ENCODE data around the gene DPH2.

The DPH2 gene

DNA sequence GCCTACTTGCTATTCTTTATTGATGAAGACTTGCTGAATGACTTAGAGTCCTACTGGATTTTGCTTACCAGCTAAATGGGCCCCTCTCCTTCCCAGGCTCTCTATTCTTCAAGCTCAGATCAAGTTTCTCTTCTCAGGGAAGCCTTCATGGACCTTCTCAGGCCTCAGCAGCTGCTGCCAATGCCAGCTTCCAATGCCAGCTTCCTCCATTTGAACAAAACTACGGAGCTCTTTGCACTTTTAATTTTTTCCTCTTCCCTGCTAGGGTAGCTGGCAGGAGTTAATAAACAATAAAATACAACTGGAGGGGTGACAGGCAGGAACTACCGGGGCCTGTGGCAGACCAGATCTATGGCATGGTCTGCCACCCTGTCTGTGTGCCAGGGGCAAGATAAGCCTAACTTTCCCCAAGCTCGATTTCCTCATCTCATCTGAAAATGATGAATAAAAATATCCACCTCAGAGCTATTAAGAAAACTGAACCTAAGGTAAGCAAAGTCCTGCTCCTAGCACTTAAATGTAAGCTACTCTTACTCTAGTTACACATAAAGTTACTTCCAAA is 24.1 kb upstream of the DPH2 start:
- no peak for DNase-seq

DNA sequence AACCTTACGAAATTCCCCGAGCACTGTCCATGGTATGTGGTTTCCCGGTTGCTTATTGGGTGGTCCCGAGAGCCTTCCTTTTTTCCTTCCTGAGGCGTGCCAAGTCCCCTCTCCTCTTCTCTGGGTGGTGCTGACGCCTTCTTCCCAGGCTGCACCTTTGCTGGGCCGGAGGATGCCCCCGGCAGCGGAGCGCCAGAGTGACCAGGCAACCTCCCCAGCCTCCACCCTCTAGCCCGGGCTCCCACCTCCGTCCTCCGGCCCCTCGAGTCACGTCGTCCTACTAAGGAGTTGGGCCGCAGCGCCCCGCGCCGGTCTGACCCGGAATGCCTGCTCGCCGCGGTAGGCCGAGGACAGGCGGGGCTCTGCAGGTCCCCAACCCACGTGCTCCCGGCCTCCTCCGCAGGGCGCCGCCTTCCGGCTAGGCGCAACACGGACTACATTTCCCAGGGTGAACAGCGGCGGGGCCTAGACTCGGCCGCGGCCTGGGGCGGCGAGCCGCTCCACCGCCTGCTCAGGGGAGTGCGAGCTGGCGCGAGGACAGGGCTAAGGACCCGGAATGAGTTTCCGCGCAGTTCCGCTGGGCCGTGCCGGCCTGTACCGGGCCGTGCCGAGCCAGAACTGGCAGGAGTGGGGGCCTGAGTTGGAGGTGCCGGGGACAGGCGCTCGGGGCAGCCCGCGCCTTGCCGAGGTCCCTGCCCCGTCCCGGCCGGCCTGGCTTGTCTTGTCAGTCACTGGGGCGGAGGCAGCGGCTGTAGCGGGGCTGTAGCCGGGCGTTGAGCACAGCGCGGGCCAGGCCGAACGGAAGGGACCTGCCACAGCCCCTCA is 23.4 kb upstream of the DPH2 start, which contains the start of gene IPO13:
Gene IPO13, plus strand, starts transcription at position 715 of the 825 bp plus-strand sequence. CDS start 651 bp downstream, outside the sequence.
- peak; percentile 96 for DNase-seq

DNA sequence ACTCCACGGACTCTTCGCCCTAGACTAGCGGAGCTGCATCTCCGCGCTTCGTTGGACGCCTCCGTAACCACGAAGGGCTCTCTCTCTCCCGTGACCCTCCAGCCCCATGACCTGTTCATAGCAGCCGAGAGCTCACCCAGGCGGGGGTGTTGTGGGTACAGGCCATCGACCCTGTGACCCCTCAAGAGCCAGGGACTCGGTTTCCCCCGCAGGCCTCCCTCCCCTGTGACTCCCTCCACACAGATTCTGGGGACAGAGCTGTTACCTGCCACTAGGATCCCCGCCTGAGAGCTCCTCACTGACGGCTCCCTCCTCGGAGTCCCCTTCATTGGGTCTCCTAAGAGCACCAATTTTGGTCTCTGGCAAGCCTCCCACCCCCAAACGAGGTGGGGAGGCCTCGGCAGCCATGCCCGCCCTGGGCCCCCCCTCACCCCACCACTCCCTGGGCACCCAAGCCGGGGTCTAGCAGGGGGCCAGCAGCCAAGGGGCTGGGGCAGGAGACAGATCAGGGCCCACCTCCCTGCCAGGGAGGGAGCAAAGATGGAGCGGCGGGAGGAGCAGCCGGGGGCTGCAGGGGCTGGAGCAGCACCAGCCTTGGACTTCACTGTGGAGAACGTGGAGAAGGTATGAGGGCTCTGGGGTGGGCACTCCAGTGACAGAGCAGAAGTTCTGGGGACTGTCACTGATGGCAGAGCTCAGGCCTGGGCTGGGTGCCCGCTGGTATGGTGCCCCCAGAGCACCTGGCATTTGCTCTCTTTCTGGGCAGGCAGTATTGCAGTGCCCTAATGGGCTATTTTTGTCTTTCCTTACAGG is 22.5 kb upstream of the DPH2 start:
- DNase-seq = no peak

DNA sequence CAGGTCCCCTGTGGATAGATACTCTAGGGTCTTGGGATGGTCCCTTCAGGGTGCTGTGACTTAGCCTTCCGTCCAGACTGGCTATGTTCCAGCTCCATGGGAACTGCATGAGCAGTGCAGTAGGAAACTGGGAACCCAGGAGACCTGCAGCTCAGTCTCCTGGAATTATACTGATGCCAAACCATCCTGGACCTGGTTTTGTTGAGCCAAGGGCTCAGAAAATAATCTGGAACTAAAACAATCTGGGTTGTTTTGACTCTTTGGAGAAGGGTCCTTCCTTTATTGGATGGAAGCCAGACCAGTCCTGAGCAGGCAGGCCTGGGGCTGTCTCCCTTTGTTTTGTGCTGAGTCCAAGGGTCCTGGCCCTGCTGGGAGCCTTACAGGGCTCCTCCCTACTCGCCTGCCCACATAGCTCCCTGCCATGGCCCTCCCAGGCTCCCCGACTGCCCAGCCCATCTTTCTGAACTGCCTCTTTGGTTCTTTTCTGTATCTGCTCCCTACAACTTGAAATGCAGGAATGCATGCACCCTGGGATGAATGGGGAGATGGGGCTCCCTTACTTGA is 21.9 kb upstream of the DPH2 start:
- no peak for DNase-seq

DNA sequence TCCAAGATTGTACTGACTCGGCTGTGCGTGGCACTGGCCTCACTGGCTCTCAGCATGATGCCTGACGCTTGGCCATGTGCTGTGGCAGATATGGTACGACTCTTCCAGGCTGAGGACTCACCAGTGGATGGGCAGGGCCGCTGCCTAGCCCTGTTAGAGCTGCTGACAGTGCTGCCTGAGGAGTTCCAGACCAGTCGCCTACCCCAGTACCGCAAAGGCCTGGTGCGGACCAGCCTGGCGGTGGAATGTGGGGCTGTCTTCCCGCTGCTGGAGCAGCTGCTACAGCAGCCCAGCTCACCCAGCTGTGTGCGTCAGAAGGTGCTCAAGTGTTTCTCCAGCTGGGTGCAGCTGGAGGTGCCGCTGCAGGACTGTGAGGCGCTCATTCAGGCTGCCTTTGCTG is 20.1 kb upstream of the DPH2 start:
- no peak for DNase-seq

DNA sequence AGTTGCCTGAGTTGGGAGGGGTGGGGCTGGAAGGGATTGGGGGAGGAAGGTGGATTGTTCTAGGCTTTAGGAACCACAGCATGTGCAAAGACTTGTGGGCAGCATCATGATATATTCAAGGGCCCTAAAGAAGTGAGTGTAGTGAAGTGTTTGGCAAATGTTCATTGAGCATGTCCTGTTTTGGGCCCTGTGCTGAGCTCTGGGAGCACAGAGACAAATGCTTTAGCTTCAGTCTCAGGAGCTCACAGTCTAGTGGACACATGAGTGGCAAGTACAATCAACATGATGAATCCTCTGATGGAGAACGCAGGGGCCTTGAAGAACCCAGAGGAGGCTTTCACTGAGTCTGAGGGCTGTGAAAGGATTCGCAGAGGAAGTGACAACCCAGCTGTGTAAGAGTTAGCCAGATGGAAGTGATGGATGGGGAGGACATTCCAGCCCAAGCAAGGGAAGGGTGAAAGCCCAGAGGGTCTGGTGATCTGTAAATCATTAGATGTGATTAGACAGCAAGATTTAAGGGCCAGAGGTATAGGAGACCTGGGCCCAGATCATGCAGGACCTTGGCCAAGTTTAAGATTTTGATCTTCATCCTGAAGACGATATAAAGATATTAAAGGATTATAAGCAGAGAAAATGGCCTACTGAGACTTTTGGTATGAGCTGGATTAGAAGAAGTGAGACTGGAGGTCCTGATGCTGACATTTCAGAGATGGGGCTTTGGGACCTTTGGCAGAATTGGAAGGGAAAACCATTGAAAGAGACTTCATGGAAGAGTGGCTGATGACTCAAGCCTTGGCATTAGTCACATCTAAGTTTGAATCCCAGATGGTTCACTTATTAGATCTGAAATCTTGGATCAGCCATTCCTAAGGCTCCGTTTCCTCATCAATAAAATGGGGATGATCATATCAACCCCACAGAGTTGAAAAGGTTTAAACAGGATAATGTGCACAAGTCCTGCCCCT is 18.5 kb upstream of the DPH2 start:
- DNase-seq = no peak

DNA sequence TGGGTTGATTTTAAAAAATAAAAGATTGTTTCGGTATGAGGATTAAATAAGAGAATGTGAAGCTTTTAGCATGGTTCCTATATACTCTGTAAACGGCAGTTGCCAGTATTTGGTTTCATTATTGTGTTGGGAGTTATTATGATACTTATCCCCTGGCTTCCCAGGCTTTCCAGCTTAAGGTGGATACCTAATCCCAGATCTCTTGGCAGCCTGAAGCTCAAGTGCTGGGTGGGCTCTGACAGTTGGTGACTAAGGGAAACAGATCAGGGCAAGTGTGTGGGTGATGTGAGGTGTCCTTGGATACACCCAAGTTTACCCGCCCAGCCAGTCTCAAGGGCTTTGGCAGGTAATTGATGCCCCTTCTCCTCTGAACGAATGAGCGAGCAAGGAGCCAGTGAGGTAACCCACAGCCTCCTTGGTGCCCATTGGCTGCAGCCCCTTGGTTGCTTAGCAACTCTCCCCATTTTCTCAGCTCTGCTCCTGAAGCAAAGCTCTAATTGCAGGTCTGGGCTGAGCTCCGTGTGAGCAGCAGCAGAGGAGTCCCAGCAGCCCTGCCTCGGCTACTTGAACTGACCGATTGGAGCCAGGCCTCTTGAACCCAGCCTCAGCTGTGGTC is 17.0 kb upstream of the DPH2 start:
- no peak for DNase-seq

DNA sequence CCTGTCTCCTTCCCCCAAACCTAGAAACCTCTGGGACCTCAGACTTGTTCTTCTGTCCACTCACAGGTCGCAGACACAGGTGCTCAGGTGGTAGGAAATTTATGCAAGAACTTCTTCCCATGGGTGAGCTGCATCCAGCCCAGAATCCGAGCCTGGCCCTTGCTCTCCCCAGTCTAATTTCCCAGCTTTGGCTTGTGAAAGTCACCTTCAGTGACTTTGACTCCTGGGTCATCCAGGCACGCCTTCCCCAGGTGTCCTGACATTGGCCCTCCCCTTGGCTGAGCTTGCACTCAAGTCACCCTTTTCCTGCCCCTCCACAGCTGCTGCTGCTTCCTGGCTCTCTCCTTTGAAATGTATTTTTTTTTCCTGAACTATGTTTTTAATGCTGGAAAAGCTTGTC is 16.4 kb upstream of the DPH2 start:
- DNase-seq = no peak

DNA sequence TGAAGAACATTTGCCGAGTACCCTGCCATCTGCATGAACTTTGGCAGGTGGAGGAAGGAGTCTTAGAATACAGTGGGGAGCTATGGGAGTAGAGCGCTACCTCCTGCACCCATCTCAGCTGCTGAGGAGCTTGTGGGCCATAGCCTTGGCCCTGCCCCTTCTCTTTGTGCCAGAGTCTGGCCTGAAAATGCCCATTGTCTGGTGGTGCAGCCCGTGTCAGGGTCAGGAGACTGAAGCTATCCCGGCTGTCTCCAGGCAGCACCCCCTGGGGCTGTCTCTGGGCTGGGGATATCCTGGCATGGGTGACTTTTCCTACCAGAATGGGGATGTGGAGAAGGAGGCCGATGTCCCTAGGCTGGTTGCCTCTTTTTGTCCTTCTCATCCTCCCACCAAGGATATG is 15.8 kb upstream of the DPH2 start:
- DNase-seq = no peak

DNA sequence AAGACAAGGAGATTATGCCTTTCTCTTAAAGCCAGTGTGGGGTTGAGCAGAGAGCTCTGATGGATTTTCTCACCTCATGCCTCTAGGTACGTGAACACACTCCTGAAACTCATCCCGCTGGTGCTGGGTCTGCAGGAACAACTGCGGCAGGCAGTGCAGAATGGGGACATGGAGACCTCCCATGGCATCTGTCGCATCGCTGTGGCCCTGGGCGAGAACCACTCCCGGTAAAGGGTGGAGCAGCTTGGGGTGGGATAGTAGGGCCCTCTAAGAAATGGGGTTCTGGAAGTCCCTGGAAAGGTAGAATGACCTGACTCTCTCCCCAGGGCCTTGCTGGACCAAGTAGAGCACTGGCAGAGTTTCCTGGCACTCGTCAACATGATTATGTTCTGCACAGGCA is 13.6 kb upstream of the DPH2 start:
- DNase-seq = no peak

DNA sequence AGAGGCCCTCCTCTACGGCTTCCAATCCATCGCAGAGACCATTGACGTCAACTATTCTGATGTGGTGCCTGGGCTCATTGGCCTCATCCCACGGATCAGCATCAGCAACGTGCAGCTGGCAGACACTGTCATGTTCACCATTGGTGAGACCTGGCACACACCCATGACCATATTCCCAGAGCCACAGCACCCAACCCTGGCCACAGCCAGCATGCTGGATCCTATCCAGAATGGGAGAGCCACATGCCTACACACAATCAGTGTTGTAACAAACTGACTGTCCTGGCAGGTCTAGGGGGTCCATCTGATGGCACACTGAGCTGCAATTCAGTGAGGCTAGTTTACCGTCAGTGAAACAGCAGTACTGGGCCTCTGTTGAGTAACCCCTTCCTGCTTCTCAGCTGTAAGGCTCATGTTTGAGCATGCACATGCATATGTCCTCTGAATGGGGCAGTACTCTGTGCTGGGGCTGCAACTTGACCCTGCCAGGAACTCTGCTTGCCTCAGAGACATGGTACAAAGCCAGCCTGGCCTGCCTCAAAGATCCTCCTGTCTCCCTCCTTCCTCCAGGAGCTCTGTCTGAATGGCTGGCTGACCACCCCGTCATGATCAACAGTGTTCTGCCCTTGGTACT is 12.3 kb upstream of the DPH2 start:
- no peak for DNase-seq

DNA sequence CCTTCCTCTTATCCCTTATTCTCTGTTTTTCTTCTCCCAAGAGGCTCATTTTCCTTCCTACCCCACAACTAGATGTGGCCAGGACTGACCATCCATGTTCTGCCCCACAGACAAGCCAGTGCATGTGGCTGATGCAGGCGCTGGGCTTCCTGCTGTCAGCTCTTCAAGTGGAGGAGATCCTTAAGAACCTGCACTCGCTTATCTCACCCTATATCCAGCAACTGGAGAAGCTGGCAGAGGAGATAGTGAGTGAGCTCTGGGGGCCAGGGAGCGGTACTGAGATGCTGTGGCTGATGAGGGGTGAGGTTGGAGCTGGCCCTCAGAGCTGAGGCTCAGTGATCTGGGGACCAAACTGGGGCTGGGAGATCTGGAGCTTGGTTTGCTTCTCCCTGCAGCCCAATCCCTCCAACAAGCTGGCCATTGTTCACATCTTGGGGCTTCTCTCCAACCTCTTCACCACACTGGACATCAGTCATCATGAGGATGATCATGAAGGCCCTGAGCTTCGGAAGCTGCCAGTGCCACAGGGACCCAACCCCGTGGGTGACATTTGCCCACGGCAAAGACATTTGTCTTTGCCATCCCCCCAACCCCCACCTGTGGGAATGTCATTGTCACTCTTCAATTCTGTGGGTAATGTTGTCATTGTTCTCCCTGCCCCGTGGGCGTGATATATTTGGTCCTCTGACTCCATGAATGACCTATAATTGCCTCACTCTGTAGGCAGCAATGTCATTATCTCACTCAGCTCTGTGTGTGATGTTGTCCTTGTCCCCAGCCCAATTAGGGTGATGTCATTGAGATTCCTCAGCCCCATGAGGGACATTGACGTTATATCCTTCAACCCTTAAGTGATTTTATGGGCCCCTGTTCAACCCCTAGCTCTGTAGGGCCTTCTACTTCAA is 11.2 kb upstream of the DPH2 start:
- DNase-seq = no peak

DNA sequence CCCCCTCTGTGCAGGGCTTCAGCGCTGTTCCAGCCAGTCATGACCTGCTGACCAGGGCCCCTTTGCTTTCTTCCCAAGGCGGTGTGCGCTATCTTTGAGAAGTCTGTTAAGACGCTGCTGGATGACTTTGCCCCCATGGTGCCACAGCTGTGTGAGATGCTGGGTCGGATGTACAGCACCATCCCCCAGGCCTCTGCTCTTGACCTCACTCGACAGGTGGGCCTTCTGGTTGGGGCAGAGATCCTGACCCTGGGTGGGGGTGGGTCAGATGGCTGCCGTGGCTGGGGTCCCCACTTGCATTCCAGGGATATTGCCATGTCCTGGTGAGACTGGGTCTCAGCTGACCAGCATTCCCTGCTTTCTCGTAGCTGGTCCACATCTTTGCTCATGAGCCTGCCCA is 9.0 kb upstream of the DPH2 start:
- DNase-seq = no peak

DNA sequence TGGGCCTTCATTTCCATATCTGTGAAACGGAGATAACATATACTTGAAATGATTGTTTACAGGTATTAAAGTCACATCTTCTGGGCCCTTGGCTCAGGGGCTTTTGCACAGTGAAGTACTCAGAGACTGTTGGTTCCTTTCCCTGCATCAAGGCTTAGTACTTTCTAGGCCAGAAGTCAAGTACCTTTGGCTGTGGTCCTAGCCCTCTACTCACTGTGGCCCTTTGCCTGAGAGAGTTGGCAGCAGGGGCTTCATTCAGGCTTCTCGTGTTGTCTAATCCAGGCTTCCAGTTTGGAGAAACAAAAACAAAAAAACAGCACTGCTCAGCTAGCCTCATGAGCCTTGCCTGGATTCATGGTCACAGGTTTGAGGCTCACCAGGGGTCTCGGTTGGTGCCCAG is 8.1 kb upstream of the DPH2 start:
- DNase-seq = no peak

DNA sequence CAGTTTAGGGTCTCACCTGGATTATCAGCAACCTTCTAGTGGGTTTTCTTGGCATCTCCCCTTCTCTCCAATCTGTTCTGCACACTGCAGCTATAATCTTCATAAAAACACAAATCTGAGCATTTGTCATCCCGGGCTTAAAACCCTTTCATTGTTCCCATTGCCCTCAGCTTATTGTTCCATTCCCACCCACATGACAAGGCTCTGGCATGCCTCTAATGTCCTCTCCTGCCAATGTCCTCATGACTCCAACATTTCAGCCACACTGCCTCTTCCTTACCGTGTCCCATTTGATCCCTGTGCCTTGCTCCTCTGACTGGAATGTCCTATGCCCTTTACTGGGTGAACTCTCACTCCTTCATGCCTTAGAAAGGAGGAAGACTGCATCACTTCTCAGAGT is 7.5 kb upstream of the DPH2 start:
- no peak for DNase-seq

DNA sequence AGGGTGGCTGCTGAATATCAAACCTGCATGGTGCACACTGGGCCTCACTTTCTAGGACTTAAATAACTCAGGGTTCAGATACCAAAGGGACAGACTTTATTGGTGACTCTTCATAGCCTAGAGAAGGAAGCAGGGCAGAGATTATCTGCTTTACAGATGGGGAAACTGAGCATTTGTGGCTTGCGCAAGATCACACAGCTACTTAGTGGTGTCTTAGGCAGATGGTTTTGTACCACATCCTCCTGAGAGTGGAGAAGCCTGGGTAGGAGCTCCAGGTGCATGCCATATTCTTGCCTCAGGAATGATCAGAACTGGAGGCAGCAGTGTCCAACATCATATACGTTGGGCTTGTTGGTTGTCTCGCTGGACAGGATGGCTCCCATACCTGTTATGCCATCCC is 6.8 kb upstream of the DPH2 start:
- DNase-seq = no peak

DNA sequence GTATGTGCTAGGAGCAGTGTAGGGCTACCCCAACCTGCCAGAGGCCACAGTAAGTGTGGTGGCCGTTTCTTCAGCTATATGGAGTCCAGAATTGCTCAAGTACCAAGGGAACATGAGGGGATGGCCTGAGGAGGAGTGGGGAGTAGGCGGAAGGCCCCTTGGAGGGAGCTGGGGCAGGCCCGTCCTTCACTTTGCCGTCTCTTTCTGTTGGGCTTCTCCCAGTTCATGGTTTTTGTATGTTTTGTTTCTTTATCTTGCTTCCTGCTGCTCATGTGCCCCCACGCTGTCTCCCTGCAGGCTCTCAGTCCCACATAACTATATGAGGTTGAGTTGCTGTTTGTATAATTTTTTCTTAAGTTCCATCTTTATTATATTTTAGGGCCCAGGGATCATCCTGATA is 5.9 kb upstream of the DPH2 start:
- DNase-seq = no peak

DNA sequence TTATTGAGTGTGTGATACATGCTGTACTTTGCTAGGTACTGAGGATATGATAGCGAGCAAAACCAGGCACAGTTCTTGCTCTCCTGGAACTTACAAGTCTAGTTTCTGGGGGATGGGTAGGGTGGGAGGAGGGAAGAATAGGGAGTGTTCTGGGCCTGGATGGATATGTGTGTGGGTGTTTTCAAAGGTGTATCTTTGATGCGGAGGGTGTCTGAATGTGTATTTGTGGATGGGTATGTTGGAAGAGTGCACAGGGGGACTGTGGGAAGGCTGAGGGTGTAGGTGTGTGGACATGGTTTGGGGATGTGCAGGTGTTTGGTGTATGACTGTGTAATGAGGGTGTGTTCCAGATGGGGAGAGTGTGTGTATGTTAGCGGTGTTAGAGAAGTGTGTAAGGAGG is 4.5 kb upstream of the DPH2 start:
- no peak for DNase-seq

DNA sequence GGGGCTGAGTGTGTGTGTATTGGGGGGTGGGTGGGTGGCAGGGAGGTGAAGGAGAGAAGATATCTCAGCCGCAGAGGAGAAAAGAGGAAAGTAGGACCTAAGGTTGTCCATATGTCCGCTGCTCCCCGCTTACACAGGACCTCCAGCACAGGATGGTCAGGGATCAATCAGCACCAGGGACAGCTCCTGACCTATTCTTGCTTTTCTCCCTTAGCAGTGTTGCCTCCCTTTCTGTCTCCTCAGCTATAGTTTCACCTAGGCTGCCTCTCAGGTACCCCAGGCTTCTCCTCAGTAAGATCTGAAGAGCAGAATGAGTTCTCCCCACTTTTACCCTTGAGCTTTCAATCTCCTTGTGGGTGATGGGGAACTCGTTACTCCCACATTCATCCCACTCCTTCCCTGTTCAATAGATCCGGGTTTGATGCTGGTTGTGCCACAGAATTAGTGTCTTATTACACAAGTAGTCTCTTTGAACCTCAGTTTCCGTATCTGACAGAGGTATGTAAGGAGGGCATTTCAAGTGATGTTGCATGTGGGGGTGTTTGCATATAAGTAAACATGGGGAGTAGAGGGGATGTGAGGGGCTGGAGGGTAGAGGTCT is 1.4 kb upstream of the DPH2 start:
- no peak for DNase-seq

DNA sequence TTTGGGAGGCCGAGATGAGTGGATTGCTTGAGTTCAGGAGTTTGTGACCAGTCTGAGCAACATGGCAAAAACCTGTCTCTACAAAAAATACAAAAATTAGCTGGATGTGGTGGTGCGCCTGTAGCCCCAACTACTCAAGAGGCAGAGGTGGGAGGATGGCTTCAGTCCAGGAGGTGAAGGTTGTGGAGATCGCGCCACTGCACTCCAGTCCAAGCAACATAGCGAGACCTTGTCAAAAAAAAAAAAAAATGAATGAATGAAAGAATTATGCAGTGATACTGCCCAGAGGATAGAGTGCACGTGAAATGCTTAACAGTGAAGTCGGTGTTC is 429 bp upstream of the DPH2 start:
- DNase-seq = no peak
